GM21529 (cell line): ENCODE results near the gene FBXO3.
"Not testable (repeated sequence)": the region's sequence is repeated elsewhere in the genome, so short reads cannot be mapped to it uniquely, and the experiment has no call there.

Experiments
- ATAC-seq: cut with Tn5 transposase; IDR thresholded peaks from one replicate; pipeline ENCODE4 v1.9.1; 2021; ENCODE audit not compliant: unreplicated experiment

Gene FBXO3

GRCh38 chr11:33773987-33774735, at the start of gene FBXO3:
TSS of gene FBXO3 (minus strand) at chr11:33774520. CDS start at chr11:33774497, 23 bp downstream.
- peak; percentile 74 for ATAC-seq

GRCh38 chr11:33822981-33823380, 48.7 kb upstream of the FBXO3 start:
- ATAC-seq, result not testable (repeated sequence)

- no peak for ATAC-seq
Observed at GRCh38 chr11:33819278-33820035, 45.1 kb upstream of the FBXO3 start.

- peak; percentile 67 for ATAC-seq
Observed at GRCh38 chr11:33808228-33808828, 34.0 kb upstream of the FBXO3 start.

GRCh38 chr11:33804471-33804870, 30.2 kb upstream of the FBXO3 start:
- no peak for ATAC-seq

GRCh38 chr11:33802194-33802950, 28.1 kb upstream of the FBXO3 start:
- no peak for ATAC-seq

GRCh38 chr11:33801821-33802193, 27.5 kb upstream of the FBXO3 start:
- no peak for ATAC-seq

GRCh38 chr11:33797879-33798278, 23.6 kb upstream of the FBXO3 start:
- no peak for ATAC-seq

- ATAC-seq, result no peak
Observed at GRCh38 chr11:33790040-33790439, 15.7 kb upstream of the FBXO3 start.

- ATAC-seq, result not testable (repeated sequence)
Observed at GRCh38 chr11:33788095-33788494, 13.8 kb upstream of the FBXO3 start.

GRCh38 chr11:33787076-33787475, 12.8 kb upstream of the FBXO3 start:
- ATAC-seq, result no peak

GRCh38 chr11:33785609-33786008, 11.3 kb upstream of the FBXO3 start:
- ATAC-seq, result no peak

GRCh38 chr11:33779849-33780528, 5.7 kb upstream of the FBXO3 start:
- ATAC-seq, result no peak

GRCh38 chr11:33778675-33779074, 4.4 kb upstream of the FBXO3 start:
- ATAC-seq, result no peak

- no peak for ATAC-seq
Observed at GRCh38 chr11:33777906-33778305, 3.6 kb upstream of the FBXO3 start.

GRCh38 chr11:33775832-33776470, 1.6 kb upstream of the FBXO3 start:
- peak; percentile 34 for ATAC-seq

GRCh38 chr11:33775467-33775807, 1.1 kb upstream of the FBXO3 start:
- ATAC-seq, result no peak

GRCh38 chr11:33774736-33775466, 581 bp upstream of the FBXO3 start:
- peak; percentile 1 for ATAC-seq

GRCh38 chr11:33773404-33773986, 825 bp downstream of the FBXO3 start:
- peak; percentile 23 for ATAC-seq
